Endothelial cell (in vitro differentiated cells): Measurements from ENCODE around the gene TEX35. TPM values are rescaled to one million over a fixed set of nuclear protein-coding genes. Genes with fewer than 3 reads are reported as not detected.

ENCODE experiments used
- DNase-seq: peaks from one replicate; pipeline ENCODE4 v3.0.0; 2021; ENCODE audit warnings: low spot score
- H3K27ac Mint-ChIP-seq: one replicate; pipeline ENCODE4 v1.8.0; 2021; ENCODE audit warnings: mixed read lengths, inconsistent platforms; ENCODE audit not compliant: unreplicated experiment
- H3K27me3 Mint-ChIP-seq: one replicate; pipeline ENCODE4 v1.8.0; 2021; ENCODE audit warnings: mild to moderate bottlenecking, moderate library complexity, mixed read lengths, inconsistent platforms; ENCODE audit not compliant: unreplicated experiment
- H3K36me3 Mint-ChIP-seq: one replicate; pipeline ENCODE4 v1.8.0; 2021; ENCODE audit warnings: mild to moderate bottlenecking, low read depth, mixed read lengths, inconsistent platforms; ENCODE audit not compliant: unreplicated experiment
- H3K4me1 Mint-ChIP-seq: one replicate; pipeline ENCODE4 v1.8.0; 2021; ENCODE audit warnings: mild to moderate bottlenecking, mixed read lengths, inconsistent platforms; ENCODE audit not compliant: unreplicated experiment
- H3K4me3 Mint-ChIP-seq: one replicate; pipeline ENCODE4 v1.8.0; 2021; ENCODE audit warnings: mild to moderate bottlenecking, mixed read lengths, inconsistent platforms; ENCODE audit not compliant: unreplicated experiment
- H3K9me3 Mint-ChIP-seq: one replicate; pipeline ENCODE4 v1.8.0; 2021; ENCODE audit warnings: mixed read lengths, inconsistent platforms; ENCODE audit not compliant: unreplicated experiment
- total RNA-seq: library from RNA; stranded (reverse); fragmentation: NEBNext Ultra II Directional; extraction: Animal tissue kit (Norgen Biotek cat#: 25700); gene quantifications from one replicate; pipeline ENCODE4 v1.2.1, GENCODE V29; 2021; ENCODE audit not compliant: unreplicated experiment
- TF ChIP-seq, protein P1 (sequence below): fragments of 200-600 bp; sonication (generic); IDR thresholded peaks from one replicate; pipeline ENCODE4 v1.5.0; 2021; ENCODE audit warnings: antibody characterized with exemption; ENCODE audit not compliant: unreplicated experiment

TEX35 gene
- total RNA-seq, 1 donor from 2014 or later = not detected

DNA sequence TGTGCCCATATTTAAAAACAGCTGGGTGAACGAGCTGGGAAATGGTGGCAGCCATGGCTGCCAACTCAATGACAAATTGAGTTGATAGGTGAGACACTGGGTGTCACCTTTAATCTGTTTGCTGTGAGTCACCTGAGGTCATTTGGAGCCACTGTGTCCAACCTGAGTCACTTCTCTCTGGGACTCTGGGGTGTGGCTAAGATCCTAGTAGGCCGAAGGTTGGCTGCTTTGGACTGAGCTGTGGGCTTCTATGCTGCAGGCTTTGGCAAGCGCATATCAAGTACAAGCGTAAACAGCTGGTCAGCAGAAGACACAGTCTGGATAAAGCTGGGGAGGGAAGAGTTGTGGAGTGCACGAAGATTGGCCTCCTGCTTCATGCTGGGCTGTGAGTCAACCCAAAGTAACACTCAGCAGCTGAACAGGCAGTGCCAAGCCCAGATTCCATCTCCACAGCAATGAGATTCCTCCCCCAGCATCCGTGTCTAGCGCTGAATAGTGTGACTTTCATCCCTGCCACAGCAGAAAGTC, 24.0 kb downstream of the TEX35 start:
- Mint-ChIP-seq H3K4me1 (no peaks in the 10 kb centered on the region), H3K27me3 (peaks cover 4% of the 10 kb centered on the region), H3K36me3 (no peaks in the 10 kb centered on the region), H3K4me3 (no peak overlapping the region), H3K27ac (no peak overlapping the region), H3K9me3 (no peaks in the 10 kb centered on the region)
- no peak for DNase-seq
- TF ChIP-seq, protein P1, sequence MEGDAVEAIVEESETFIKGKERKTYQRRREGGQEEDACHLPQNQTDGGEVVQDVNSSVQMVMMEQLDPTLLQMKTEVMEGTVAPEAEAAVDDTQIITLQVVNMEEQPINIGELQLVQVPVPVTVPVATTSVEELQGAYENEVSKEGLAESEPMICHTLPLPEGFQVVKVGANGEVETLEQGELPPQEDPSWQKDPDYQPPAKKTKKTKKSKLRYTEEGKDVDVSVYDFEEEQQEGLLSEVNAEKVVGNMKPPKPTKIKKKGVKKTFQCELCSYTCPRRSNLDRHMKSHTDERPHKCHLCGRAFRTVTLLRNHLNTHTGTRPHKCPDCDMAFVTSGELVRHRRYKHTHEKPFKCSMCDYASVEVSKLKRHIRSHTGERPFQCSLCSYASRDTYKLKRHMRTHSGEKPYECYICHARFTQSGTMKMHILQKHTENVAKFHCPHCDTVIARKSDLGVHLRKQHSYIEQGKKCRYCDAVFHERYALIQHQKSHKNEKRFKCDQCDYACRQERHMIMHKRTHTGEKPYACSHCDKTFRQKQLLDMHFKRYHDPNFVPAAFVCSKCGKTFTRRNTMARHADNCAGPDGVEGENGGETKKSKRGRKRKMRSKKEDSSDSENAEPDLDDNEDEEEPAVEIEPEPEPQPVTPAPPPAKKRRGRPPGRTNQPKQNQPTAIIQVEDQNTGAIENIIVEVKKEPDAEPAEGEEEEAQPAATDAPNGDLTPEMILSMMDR = no peak

DNA sequence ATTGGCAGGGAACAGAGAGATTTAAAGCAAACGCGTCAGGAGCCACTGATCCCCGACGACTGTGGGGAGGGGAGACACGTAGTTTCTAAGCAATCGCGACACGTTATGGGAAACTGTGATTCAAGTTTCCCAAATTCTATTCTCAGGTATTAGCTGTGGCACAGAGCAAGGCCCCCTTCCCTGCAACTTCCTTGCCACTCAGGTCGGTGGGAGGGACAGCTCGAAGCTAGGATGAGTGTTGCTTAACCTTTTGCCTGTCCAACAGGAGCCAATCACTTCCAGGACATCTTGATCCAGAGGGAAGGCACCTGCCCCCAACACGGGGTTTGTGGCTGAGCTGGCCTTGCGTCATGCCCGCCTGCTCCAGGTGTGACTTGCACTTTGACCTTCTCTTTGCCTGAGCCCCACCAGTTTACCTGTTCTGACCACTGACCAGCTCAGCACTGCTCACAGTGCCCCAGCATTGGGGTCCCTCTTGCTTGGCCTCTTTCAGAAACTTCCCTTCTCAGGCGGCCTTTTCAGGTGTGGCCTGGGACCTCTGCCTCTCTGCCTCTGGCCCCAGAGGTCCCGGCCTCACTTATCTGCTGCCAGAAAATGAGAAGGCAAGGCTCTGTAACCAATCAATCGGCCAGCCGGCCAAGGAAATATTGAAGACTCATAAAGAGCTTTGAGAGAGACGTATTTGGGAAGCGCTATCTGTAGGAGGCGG, 24.6 kb downstream of the TEX35 start:
- Mint-ChIP-seq H3K27me3 (peaks cover 4% of the 10 kb centered on the region), H3K4me3 (no peak overlapping the region), H3K27ac (no peak overlapping the region), H3K4me1 (peaks cover 3% of the 10 kb centered on the region), H3K9me3 (no peaks in the 10 kb centered on the region), H3K36me3 (no peaks in the 10 kb centered on the region)
- TF ChIP-seq, protein P1 = no peak
- no peak for DNase-seq

DNA sequence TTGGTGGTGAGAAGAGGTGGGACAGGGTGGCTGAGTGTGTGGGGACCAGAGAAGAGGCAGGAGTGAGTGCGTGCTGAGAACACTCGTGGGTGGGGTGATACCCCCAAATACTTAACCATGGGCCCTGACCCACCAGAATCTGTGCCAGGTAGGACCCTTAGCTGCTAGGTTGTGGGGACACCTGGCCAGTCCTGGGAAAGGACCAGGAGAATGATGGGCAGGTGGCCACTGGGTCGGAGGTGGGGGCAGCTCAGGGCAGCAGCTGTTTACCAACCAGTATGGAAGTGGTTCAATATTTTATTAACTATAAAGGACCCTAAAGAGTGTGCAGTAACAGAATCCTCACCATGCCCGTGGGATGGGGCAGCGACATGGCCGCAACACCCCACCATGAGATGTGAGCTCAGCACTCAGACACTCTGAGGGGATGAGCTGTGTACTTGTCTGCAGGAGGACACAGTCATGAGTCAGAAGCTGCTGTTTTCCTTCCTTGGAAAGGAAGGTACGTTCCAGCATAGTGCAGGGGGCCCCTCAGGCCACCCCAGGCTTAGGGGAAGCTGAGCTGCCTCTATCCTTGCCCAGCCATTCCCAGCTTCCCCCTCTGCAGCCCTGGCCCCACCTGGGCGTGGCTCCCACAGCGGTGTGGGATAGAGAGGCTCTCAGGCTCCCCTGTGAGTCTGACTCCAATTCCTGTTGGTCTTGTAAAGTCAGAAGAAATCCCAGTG, 25.4 kb downstream of the TEX35 start:
- H3K4me1 Mint-ChIP-seq = peaks cover 6% of the 10 kb centered on the region
- H3K4me3 Mint-ChIP-seq = no peak overlapping the region

DNA sequence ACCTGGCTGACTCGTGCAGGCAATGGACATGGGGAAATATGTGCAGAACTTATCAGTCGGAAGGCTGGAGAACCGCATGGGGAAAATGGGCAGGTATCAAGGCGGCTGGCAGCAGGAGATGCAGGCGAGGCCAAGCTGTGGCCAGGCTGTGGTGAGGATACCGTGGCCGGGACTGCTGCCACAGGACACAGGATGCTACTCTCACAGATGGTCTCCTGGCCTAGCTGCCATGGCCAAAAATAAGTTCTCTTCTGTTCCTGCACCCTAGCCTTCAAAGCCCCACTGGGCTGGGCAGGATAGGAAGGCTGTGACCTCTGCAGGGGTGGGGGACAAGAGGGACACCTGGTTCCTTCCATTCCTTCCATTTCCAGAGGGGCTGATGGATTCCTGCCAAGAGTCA, 26.4 kb downstream of the TEX35 start:
- H3K4me1 Mint-ChIP-seq = peaks cover 7% of the 10 kb centered on the region
- TF ChIP-seq, protein P1 = no peak
- H3K27ac Mint-ChIP-seq = no peak overlapping the region
- H3K27me3 Mint-ChIP-seq = peaks cover 4% of the 10 kb centered on the region
- H3K4me3 Mint-ChIP-seq = no peak overlapping the region
- H3K36me3 Mint-ChIP-seq = no peaks in the 10 kb centered on the region
- no peak for DNase-seq
- H3K9me3 Mint-ChIP-seq = no peaks in the 10 kb centered on the region

More for the DNA sequence above, 25.4 kb downstream of the TEX35 start:
- no peaks in the 10 kb centered on the region for H3K36me3 Mint-ChIP-seq
- H3K27me3 Mint-ChIP-seq = peaks cover 4% of the 10 kb centered on the region
- no peaks in the 10 kb centered on the region for H3K9me3 Mint-ChIP-seq
- no peak overlapping the region for H3K27ac Mint-ChIP-seq
- DNase-seq = no peak
- TF ChIP-seq, protein P1 = no peak

DNA sequence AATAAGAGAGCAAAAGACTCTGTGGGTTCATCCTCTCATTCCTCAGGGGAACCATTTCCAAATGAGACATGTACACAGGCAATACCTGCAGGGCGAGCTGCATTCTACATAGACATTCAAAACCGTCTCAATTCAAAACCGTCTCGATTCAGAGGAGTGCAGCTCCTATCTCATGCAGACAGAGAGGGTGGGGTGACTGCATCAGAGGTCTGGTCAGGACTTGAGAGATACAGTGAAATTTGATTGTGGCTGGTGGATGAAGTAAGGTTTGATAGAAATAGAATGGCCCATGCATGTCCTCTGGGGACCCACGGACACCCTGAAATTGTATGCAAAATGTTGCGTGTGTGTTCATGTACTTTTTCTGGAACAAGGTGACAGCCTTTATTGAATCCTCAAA, 27.3 kb downstream of the TEX35 start:
- Mint-ChIP-seq H3K27ac (no peak overlapping the region), H3K9me3 (no peaks in the 10 kb centered on the region), H3K4me1 (peaks cover 7% of the 10 kb centered on the region), H3K36me3 (no peaks in the 10 kb centered on the region), H3K4me3 (no peak overlapping the region), H3K27me3 (peaks cover 4% of the 10 kb centered on the region)
- DNase-seq = no peak
- TF ChIP-seq, protein P1 = no peak
